HepG2 (cell line): ENCODE data around the gene MARCO. TPM values are rescaled to one million over a fixed set of nuclear protein-coding genes. Genes with fewer than 3 reads are reported as not detected.

ENCODE experiments used
- ATAC-seq: fragments of 200-7000 bp; cut with Tn5 transposase; 3 replicates; pipeline ENCODE4 v1.9.1; 2020; ENCODE audit warnings: mild to moderate bottlenecking, moderate library complexity
- BruUV-seq: library from RNA; stranded (reverse); fragments of 400-500 nt; replicated peaks from 2 replicates; lab custom pipeline; 2021; lab: Mats Ljungman, UMichigan
- CTCF ChIA-PET: fragments of 300-600 bp; formaldehyde crosslinking; extraction: SDS; loops from one replicate; lab custom pipeline; 2021; ENCODE audit warnings: low total read pairs, inconsistent platforms, low intra/inter-chr PET ratio; lab: Yijun Ruan, JAX
- POLR2A ChIA-PET: fragments of 350-600 bp; sonication (Branson Sonifier 250); formaldehyde crosslinking; loops from one replicate; lab custom pipeline; 2020; ENCODE audit warnings: antibody characterized with exemption, inconsistent platforms; lab: Yijun Ruan, JAX
- DNase-seq: peaks from one replicate; pipeline ENCODE4 v3.0.0-alpha.2; 2015; ENCODE audit warnings: low spot score
- FAIRE-seq: peaks from 3 replicates; lab custom pipeline; 2011; peaks lifted over from hg19 to GRCh38; lab: Jason Lieb, UNC
- H2AFZ ChIP-seq: one replicate; pipeline ENCODE4 v1.6.1; 2011; ENCODE audit warnings: low read length, inconsistent platforms
- H3K27ac ChIP-seq: fragments of 300-600 bp; 3 replicates; pipeline ENCODE4 v1.8.0; 2011; ENCODE audit warnings: mixed run types, mild to moderate bottlenecking, mixed read lengths, low read length, inconsistent platforms; ENCODE audit not compliant: insufficient read depth; ENCODE audit errors: extremely low read length
- H3K27me3 ChIP-seq, 2 experiments: fragments of 200-600 bp in 1 of 2; 2 replicates in 1 of 2; 3 replicates in 1 of 2; pipeline versions ENCODE4 v1.6.0 to v1.8.0; 2011; ENCODE audit warnings: low read length in 2 of 2, mild to moderate bottlenecking in 2 of 2, moderate library complexity in 2 of 2, inconsistent platforms in 1 of 2; ENCODE audit not compliant: insufficient read depth in 2 of 2, control insufficient read depth in 1 of 2
- H3K36me3 ChIP-seq, 2 experiments: fragments of 200-600 bp in 1 of 2; replicated peaks in 1 of 2; 2 replicates in 1 of 2; 3 replicates in 1 of 2; pipeline versions ENCODE4 v1.5.1 to v1.8.0; 2011; ENCODE audit warnings: low read length in 2 of 2, inconsistent platforms in 1 of 2; ENCODE audit not compliant: insufficient read depth in 2 of 2, control insufficient read depth in 1 of 2
- H3K4me1 ChIP-seq: 2 replicates; pipeline ENCODE4 v1.5.1; 2012; ENCODE audit warnings: low read length, inconsistent platforms; ENCODE audit not compliant: insufficient read depth
- H3K4me2 ChIP-seq: 2 replicates; pipeline ENCODE4 v1.6.0; 2011; ENCODE audit warnings: low read depth, low read length, inconsistent platforms
- H3K4me3 ChIP-seq, 3 experiments: fragments of 200-600 bp in 1 of 3; sonication (generic), shearing (Covaris generic) in 1 of 3; replicated peaks in 1 of 3; 2 replicates each; pipeline ENCODE4 v1.5.1; 2011 to 2016; ENCODE audit warnings: low read length in 3 of 3, inconsistent platforms in 2 of 3, low read depth in 2 of 3, mild to moderate bottlenecking in 2 of 3, control low read depth in 1 of 3, mixed read lengths in 1 of 3; ENCODE audit not compliant: insufficient read depth in 1 of 3
- H3K79me2 ChIP-seq: one replicate; pipeline ENCODE4 v1.6.1; 2011; ENCODE audit warnings: low read length, inconsistent platforms; ENCODE audit not compliant: insufficient read depth
- H3K9ac ChIP-seq: 2 replicates; pipeline ENCODE4 v1.6.0; 2011; ENCODE audit warnings: mild to moderate bottlenecking, low read depth, low read length, inconsistent platforms; ENCODE audit not compliant: insufficient read depth
- H3K9me3 ChIP-seq: 2 replicates; pipeline ENCODE4 v1.5.1; 2012; ENCODE audit warnings: mild to moderate bottlenecking, low read length
- H4K20me1 ChIP-seq: 2 replicates; pipeline ENCODE4 v1.6.0; 2011; ENCODE audit warnings: inconsistent platforms, mild to moderate bottlenecking, low read length, moderate library complexity; ENCODE audit not compliant: insufficient read depth
- CREM ChIP-seq, 2 experiments: sonication (generic) in 1 of 2; formaldehyde crosslinking in 1 of 2; IDR thresholded peaks; 2 replicates each; pipeline versions ENCODE4 v1.4.0 to v1.6.1; 2016 to 2020; ENCODE audit warnings: antibody characterized with exemption in 1 of 2, mild to moderate bottlenecking in 1 of 2, missing genetic modification reagents in 1 of 2
- E2F5 ChIP-seq: sonication (generic); formaldehyde crosslinking; conservative IDR thresholded peaks from 2 replicates; pipeline ENCODE4 v1.4.0; 2020; ENCODE audit warnings: missing genetic modification reagents
- NBN ChIP-seq: fragments of 450-650 bp; conservative IDR thresholded peaks from 2 replicates; pipeline ENCODE4 v1.6.1; 2017
- NFYC ChIP-seq: IDR thresholded peaks from 2 replicates; pipeline ENCODE4 v1.6.1; 2016; ENCODE audit warnings: missing genetic modification reagents, missing compliant biosample characterization
- POLR2G ChIP-seq: fragments of 200-400 bp; formaldehyde crosslinking; IDR thresholded peaks from 2 replicates; pipeline ENCODE4 v1.6.1; 2018; ENCODE audit warnings: mild to moderate bottlenecking, low read depth, low read length, moderate library complexity
- SAFB2 ChIP-seq: sonication (generic); formaldehyde crosslinking; IDR thresholded peaks from 2 replicates; pipeline ENCODE4 v1.5.1; 2020; ENCODE audit warnings: missing genetic modification reagents, low read depth, mild to moderate bottlenecking, borderline replicate concordance
- TRAFD1 ChIP-seq: sonication (generic); formaldehyde crosslinking; IDR thresholded peaks from 2 replicates; pipeline ENCODE4 v1.5.1; 2020; ENCODE audit warnings: missing genetic modification reagents, mild to moderate bottlenecking, borderline replicate concordance
- XRCC5 ChIP-seq: fragments of 200-400 bp; formaldehyde crosslinking; optimal IDR thresholded peaks from 2 replicates; pipeline ENCODE3; 2017; ENCODE audit warnings: mild to moderate bottlenecking, low read length
- ZFP36 ChIP-seq: fragments of 150-350 bp; IDR thresholded peaks from 2 replicates; pipeline ENCODE4 v1.6.1; 2018; ENCODE audit warnings: borderline replicate concordance, low read length, low read depth; ENCODE audit not compliant: partially characterized antibody
- ZFY ChIP-seq: sonication (generic); formaldehyde crosslinking; IDR thresholded peaks from 2 replicates; pipeline ENCODE4 v1.4.0; 2020; ENCODE audit warnings: missing genetic modification reagents
- ZGPAT ChIP-seq: IDR thresholded peaks from 2 replicates; pipeline ENCODE4 v1.6.1; 2016; ENCODE audit warnings: mild to moderate bottlenecking
- ZKSCAN8 ChIP-seq: IDR thresholded peaks from 2 replicates; pipeline ENCODE4 v1.6.1; 2016; ENCODE audit warnings: borderline replicate concordance, missing genetic modification reagents, missing compliant biosample characterization
- ZNF18 ChIP-seq: sonication (generic); formaldehyde crosslinking; IDR thresholded peaks from 2 replicates; pipeline ENCODE4 v1.8.0; 2022; ENCODE audit warnings: mild to moderate bottlenecking, missing genetic modification reagents; ENCODE audit not compliant: insufficient replicate concordance
- ZNF34 ChIP-seq: sonication (generic); formaldehyde crosslinking; IDR thresholded peaks from 2 replicates; pipeline ENCODE4 v1.4.0; 2020; ENCODE audit warnings: mild to moderate bottlenecking, missing genetic modification reagents, borderline replicate concordance
- ZNF362 ChIP-seq: sonication (generic); formaldehyde crosslinking; IDR thresholded peaks from 2 replicates; pipeline ENCODE4 v1.4.0; 2020; ENCODE audit warnings: missing genetic modification reagents, mild to moderate bottlenecking, borderline replicate concordance
- ZNF382 ChIP-seq: sonication (generic); formaldehyde crosslinking; IDR thresholded peaks from 2 replicates; pipeline ENCODE4 v1.5.0; 2020; ENCODE audit warnings: missing genetic modification reagents, mild to moderate bottlenecking, borderline replicate concordance
- ZNF572 ChIP-seq: sonication (generic); formaldehyde crosslinking; IDR thresholded peaks from 2 replicates; pipeline ENCODE4 v1.5.1; 2020; ENCODE audit warnings: mild to moderate bottlenecking, missing genetic modification reagents
- ZNF616 ChIP-seq: sonication (generic); formaldehyde crosslinking; IDR thresholded peaks from 2 replicates; pipeline ENCODE4 v1.5.0; 2020; ENCODE audit warnings: low read depth, mild to moderate bottlenecking, missing genetic modification reagents
- WGBS: methylation state at CpG from one replicate; pipeline ENCODE4 v1.1.6; 2017; ENCODE audit warnings: low lambda C conversion rate; 5-methylcytosine and 5-hydroxymethylcytosine counted together
- in situ Hi-C: cut with HindIII; loops from 2 replicates; pipeline ENCODE4 v1.10.0; 2017; ENCODE audit warnings: low pct_unique_long_range_greater_than_20kb; ENCODE audit not compliant: extremely low pct_ligation_motif_present
- intact Hi-C: fragments of 100-400 bp; cut with micrococcal nuclease; formaldehyde crosslinking; loops from one replicate; pipeline ENCODE4 v1.10.0; 2022; ENCODE audit not compliant: unreplicated experiment
- polyA plus RNA-seq, 8 experiments: library from polyadenylated mRNA; depleted of rRNA in 3 of 8; stranded (reverse) in 7 of 8; unstranded in 1 of 8; fragments of >200 nt; fragmentation: Illumina TruSeq in 4 of 8; extraction: Trizol in 4 of 8; gene quantifications; 2 replicates each; pipeline versions ENCODE4 v1.2.1 to v1.2.3, GENCODE V29; 2011 to 2016; ENCODE audit warnings: low read depth in 4 of 8, missing spikeins in 1 of 8, mixed read lengths in 1 of 8; ENCODE audit not compliant: insufficient read depth in 1 of 8
- total RNA-seq, 5 experiments: library from RNA; depleted of rRNA; stranded (reverse); fragments of >200 nt; fragmentation: Illumina TruSeq; extraction: Trizol; gene quantifications; 2 replicates each; pipeline ENCODE4 v1.2.3, GENCODE V29; 2016; ENCODE audit warnings: low read depth in 1 of 5

Gene MARCO
- total and polyA plus RNA-seq, 2 of the 13 experiments (the other 11 are each of a cell fraction or from before 2014, with no cell fraction given): not detected

- TF ChIP-seq TRAFD1: no peak
- TF ChIP-seq ZKSCAN8 (CRISPR knock-in tag): no peak
- TF ChIP-seq POLR2G: no peak
- no peak for TF ChIP-seq SAFB2 (CRISPR knock-in tag)
- no peak for TF ChIP-seq E2F5 (CRISPR knock-in tag)
- TF ChIP-seq ZNF382 (CRISPR knock-in tag): no peak
- no peak for TF ChIP-seq ZNF18
- TF ChIP-seq NBN: no peak
- no peak for TF ChIP-seq XRCC5
- TF ChIP-seq ZFY (CRISPR knock-in tag): no peak
These were observed 20.3 kb upstream of the MARCO start (continued) for GRCh38 chr2:118921646-118922045.

- CTCF ChIA-PET: no interaction called here
- TF ChIP-seq ZNF362 (CRISPR knock-in tag) (no peak), NFYC (CRISPR knock-in tag) (no peak), ZFP36 (no peak), ZNF572 (CRISPR knock-in tag) (no peak), ZNF34 (CRISPR knock-in tag) (no peak), ZGPAT (CRISPR knock-in tag) (no peak), ZNF616 (CRISPR knock-in tag) (no peak), NBN (no peak), CREM (IDR thresholded peaks at IDR 0.05) (no peak), CREM (CRISPR knock-in tag; IDR thresholded peaks at IDR 0.05) (no peak)
- Histone ChIP-seq H4K20me1 (no peaks in the 10 kb centered on the region), H3K4me1 (no peaks in the 10 kb centered on the region), H3K9me3 (no peaks in the 10 kb centered on the region), H3K79me2 (no peaks in the 10 kb centered on the region), H3K27me3 (no peaks in the 10 kb centered on the region), H3K36me3 (no peaks in the 10 kb centered on the region), H3K9ac (no peak overlapping the region), H2AFZ (no peak overlapping the region), H3K27ac (no peak overlapping the region), H3K4me3 (no peak overlapping the region), H3K4me2 (no peak overlapping the region)
- DNase-seq (no peak), FAIRE-seq (no peak), ATAC-seq (no peak)
- intact Hi-C loops (no loop called here), in situ Hi-C loops (no loop called here)
- POLR2A ChIA-PET: no interaction called here
- BruUV-seq: no TSS peak
- WGBS: 44% methylated on average over 2 of the region's 2 CpGs
These were observed 19.7 kb upstream of the MARCO start for GRCh38 chr2:118922254-118922653.
